H9 (cell line): ENCODE measurements around the gene SPCS1. TPM values are rescaled to one million over a fixed set of nuclear protein-coding genes. Genes with fewer than 3 reads are reported as not detected.

Experiments
- DNase-seq: peaks from one replicate; pipeline ENCODE4 v3.0.0-alpha.2; 2017
- H2AFZ ChIP-seq: one replicate; pipeline ENCODE4 v1.6.1; 2013; ENCODE audit warnings: mild to moderate bottlenecking, low read length, control low read depth, moderate library complexity
- H2AK5ac ChIP-seq: 2 replicates; pipeline ENCODE4 v1.6.1; 2013; ENCODE audit warnings: low read length, control low read depth, mixed read lengths; ENCODE audit not compliant: insufficient read length
- H2BK120ac ChIP-seq: one replicate; pipeline ENCODE4 v1.6.1; 2013; ENCODE audit warnings: low read depth, mild to moderate bottlenecking, low read length, control low read depth, inconsistent platforms; ENCODE audit not compliant: poor library complexity, severe bottlenecking
- H2BK12ac ChIP-seq: 2 replicates; pipeline ENCODE4 v1.6.1; 2013; ENCODE audit warnings: low read length, control low read depth, mixed read lengths, low read depth; ENCODE audit not compliant: insufficient read length
- H2BK15ac ChIP-seq: 2 replicates; pipeline ENCODE4 v1.6.1; 2013; ENCODE audit warnings: low read depth, low read length, control low read depth
- H2BK20ac ChIP-seq: one replicate; pipeline ENCODE4 v1.6.1; 2013; ENCODE audit warnings: low read depth, mild to moderate bottlenecking, low read length, control low read depth, inconsistent platforms; ENCODE audit not compliant: poor library complexity, severe bottlenecking
- H2BK5ac ChIP-seq: 2 replicates; pipeline ENCODE4 v1.6.1; 2013; ENCODE audit warnings: low read length, control low read depth, mixed read lengths; ENCODE audit not compliant: insufficient read length
- H3K14ac ChIP-seq: 2 replicates; pipeline ENCODE4 v1.6.1; 2013; ENCODE audit warnings: low read length, control low read depth; ENCODE audit not compliant: insufficient read depth
- H3K18ac ChIP-seq: 2 replicates; pipeline ENCODE4 v1.6.1; 2013; ENCODE audit warnings: low read depth, mild to moderate bottlenecking, mixed read lengths, low read length, control low read depth; ENCODE audit not compliant: insufficient read length
- H3K23ac ChIP-seq: 2 replicates; pipeline ENCODE4 v1.6.1; 2013; ENCODE audit warnings: low read length, control low read depth, mixed read lengths, low read depth; ENCODE audit not compliant: insufficient read length
- H3K23me2 ChIP-seq: 2 replicates; pipeline ENCODE4 v1.6.1; 2013; ENCODE audit warnings: low read depth, mild to moderate bottlenecking, mixed read lengths, low read length, control low read depth; ENCODE audit not compliant: insufficient read length, poor library complexity, severe bottlenecking
- H3K27ac ChIP-seq: 2 replicates; pipeline ENCODE4 v1.5.1; 2013; ENCODE audit warnings: low read length, control low read depth, mixed read lengths, low read depth; ENCODE audit not compliant: insufficient read length
- H3K27me3 ChIP-seq: 2 replicates; pipeline ENCODE4 v1.6.1; 2013; ENCODE audit warnings: low read length, control low read depth, inconsistent platforms; ENCODE audit not compliant: insufficient read depth
- H3K4ac ChIP-seq: 2 replicates; pipeline ENCODE4 v1.6.1; 2013; ENCODE audit warnings: low read depth, mild to moderate bottlenecking, control low read depth, inconsistent platforms, low read length, moderate library complexity
- H3K4me1 ChIP-seq: 2 replicates; pipeline ENCODE4 v1.6.1; 2013; ENCODE audit warnings: low read length, control low read depth, inconsistent platforms; ENCODE audit not compliant: insufficient read depth
- H3K4me2 ChIP-seq: 2 replicates; pipeline ENCODE4 v1.6.1; 2013; ENCODE audit warnings: low read length, control low read depth, mixed read lengths; ENCODE audit not compliant: insufficient read length, insufficient read depth
- H3K56ac ChIP-seq: 2 replicates; pipeline ENCODE4 v1.6.1; 2013; ENCODE audit warnings: low read depth, mild to moderate bottlenecking, mixed read lengths, low read length, control low read depth; ENCODE audit not compliant: insufficient read length
- H3K79me1 ChIP-seq: 2 replicates; pipeline ENCODE4 v1.6.1; 2013; ENCODE audit warnings: low read depth, mild to moderate bottlenecking, moderate library complexity, low read length, control low read depth, inconsistent platforms; ENCODE audit not compliant: insufficient read depth, poor library complexity, severe bottlenecking
- H3K79me2 ChIP-seq: 2 replicates; pipeline ENCODE4 v1.6.1; 2013; ENCODE audit warnings: low read length, control low read depth, inconsistent platforms; ENCODE audit not compliant: insufficient read depth
- H3K9ac ChIP-seq: 2 replicates; pipeline ENCODE4 v1.6.1; 2013; ENCODE audit warnings: low read length, control low read depth, mixed read lengths; ENCODE audit not compliant: insufficient read length; ENCODE audit errors: extremely low read depth
- H3K9me3 ChIP-seq: one replicate; pipeline ENCODE4 v1.6.1; 2013; ENCODE audit warnings: low read depth, low read length, inconsistent platforms; ENCODE audit not compliant: control insufficient read depth
- H3T11ph ChIP-seq: one replicate; pipeline ENCODE4 v1.6.1; 2013; ENCODE audit warnings: mild to moderate bottlenecking, low read length, control low read depth, inconsistent platforms
- H4K20me1 ChIP-seq: one replicate; pipeline ENCODE4 v1.6.1; 2013; ENCODE audit not compliant: control insufficient read depth, insufficient read length, insufficient read depth
- H4K5ac ChIP-seq: 2 replicates; pipeline ENCODE4 v1.6.1; 2013; ENCODE audit warnings: low read depth, mild to moderate bottlenecking, mixed read lengths, low read length, control low read depth; ENCODE audit not compliant: insufficient read length
- H4K8ac ChIP-seq: replicated peaks from 2 replicates; pipeline ENCODE4 v1.6.1; 2013; ENCODE audit warnings: low read length, control low read depth, mixed read lengths, low read depth; ENCODE audit not compliant: insufficient read length
- H4K91ac ChIP-seq: 2 replicates; pipeline ENCODE4 v1.6.1; 2013; ENCODE audit warnings: low read depth, mild to moderate bottlenecking, moderate library complexity, mixed read lengths, low read length, control low read depth; ENCODE audit not compliant: insufficient read length
- H3K27ac Mint-ChIP-seq, 3 experiments: 2 replicates in 2 of 3; 3 replicates in 1 of 3; pipeline ENCODE4 v1.8.0; 2020 to 2021; ENCODE audit warnings: mixed read lengths in 3 of 3, mild to moderate bottlenecking in 1 of 3, moderate library complexity in 1 of 3
- H3K27me3 Mint-ChIP-seq: 2 replicates; pipeline ENCODE4 v1.8.0; 2021; ENCODE audit warnings: low read depth, mild to moderate bottlenecking, moderate library complexity, mixed read lengths
- H3K36me3 Mint-ChIP-seq, 3 experiments: 2 replicates in 2 of 3; 3 replicates in 1 of 3; pipeline ENCODE4 v1.8.0; 2020 to 2021; ENCODE audit warnings: low read depth in 3 of 3, mixed read lengths in 3 of 3; ENCODE audit not compliant: insufficient read depth in 1 of 3
- H3K4me1 Mint-ChIP-seq, 2 experiments: 2 replicates each; pipeline ENCODE4 v1.8.0; 2020; ENCODE audit warnings: mixed read lengths in 2 of 2
- H3K4me3 Mint-ChIP-seq, 2 experiments: 2 replicates in 1 of 2; 3 replicates in 1 of 2; pipeline ENCODE4 v1.8.0; 2020 to 2021; ENCODE audit warnings: mild to moderate bottlenecking in 2 of 2, mixed read lengths in 2 of 2, moderate library complexity in 1 of 2
- H3K9me3 Mint-ChIP-seq, 2 experiments: 2 replicates in 1 of 2; 3 replicates in 1 of 2; pipeline ENCODE4 v1.8.0; 2020; ENCODE audit warnings: mild to moderate bottlenecking in 2 of 2, mixed read lengths in 2 of 2, moderate library complexity in 1 of 2
- WGBS: extraction: QIAGEN DNeasy Blood & Tissue Kit; methylation state at CpG from one replicate; pipeline ENCODE4 v1.1.7; 2013; ENCODE audit warnings: missing lambda C conversion rate, low lambda C conversion rate, mixed read lengths; ENCODE audit not compliant: insufficient read length; ENCODE audit errors: extremely low coverage; 5-methylcytosine and 5-hydroxymethylcytosine counted together
- total RNA-seq: library from RNA; stranded (reverse); gene quantifications from 2 replicates; pipeline ENCODE4 v1.2.1, GENCODE V29; 2021
- TF ChIP-seq, protein P1 (sequence below): fragments of 200-600 bp; sonication (generic); conservative IDR thresholded peaks from 3 replicates; pipeline ENCODE4 v1.8.0; 2021; ENCODE audit warnings: antibody characterized with exemption, mild to moderate bottlenecking

Gene SPCS1
- total RNA-seq, 1 experiment from 2014 or later, result 106 TPM

GRCh38 chr3:52660046-52660445 is 45.9 kb upstream of the SPCS1 start:
- no peak overlapping the region for H4K5ac ChIP-seq
- H3K4ac ChIP-seq, result no peak overlapping the region
- H3K4me2 ChIP-seq, result no peak overlapping the region
- no peak overlapping the region for H3K27ac Mint-ChIP-seq
- no peak overlapping the region for H2BK15ac ChIP-seq
- H3K23me2 ChIP-seq, result no peaks in the 10 kb centered on the region
- no peaks in the 10 kb centered on the region; a peak in 1 of 5 replicates for H3K9me3 Mint-ChIP-seq
- H3K4me3 Mint-ChIP-seq, result no peak overlapping the region
- peaks cover 6% of the 10 kb centered on the region in 2 experiments for H3K4me1 Mint-ChIP-seq
- no peaks in the 10 kb centered on the region for H4K20me1 ChIP-seq
- no peaks in the 10 kb centered on the region for H3K4me1 ChIP-seq
- H3K18ac ChIP-seq, result no peak overlapping the region
- no peak overlapping the region for H3K23ac ChIP-seq
- H3K27ac ChIP-seq, result no peak overlapping the region
- no peak overlapping the region for H4K91ac ChIP-seq
- H3T11ph ChIP-seq, result no peak overlapping the region
- H3K9ac ChIP-seq, result no peak overlapping the region
- no peaks in the 10 kb centered on the region for H3K79me1 ChIP-seq
- no peaks in the 10 kb centered on the region for H3K9me3 ChIP-seq
- H3K14ac ChIP-seq, result no peak overlapping the region
- WGBS, result no CpG with 5 or more reads among the region's 3 CpGs
- no peaks in the 10 kb centered on the region for H3K79me2 ChIP-seq
- H2BK12ac ChIP-seq, result no peak overlapping the region
- H2BK5ac ChIP-seq, result no peak overlapping the region
- H2BK20ac ChIP-seq, result no peak overlapping the region
- H3K27me3 Mint-ChIP-seq, result no peaks in the 10 kb centered on the region
- TF ChIP-seq, protein P1, sequence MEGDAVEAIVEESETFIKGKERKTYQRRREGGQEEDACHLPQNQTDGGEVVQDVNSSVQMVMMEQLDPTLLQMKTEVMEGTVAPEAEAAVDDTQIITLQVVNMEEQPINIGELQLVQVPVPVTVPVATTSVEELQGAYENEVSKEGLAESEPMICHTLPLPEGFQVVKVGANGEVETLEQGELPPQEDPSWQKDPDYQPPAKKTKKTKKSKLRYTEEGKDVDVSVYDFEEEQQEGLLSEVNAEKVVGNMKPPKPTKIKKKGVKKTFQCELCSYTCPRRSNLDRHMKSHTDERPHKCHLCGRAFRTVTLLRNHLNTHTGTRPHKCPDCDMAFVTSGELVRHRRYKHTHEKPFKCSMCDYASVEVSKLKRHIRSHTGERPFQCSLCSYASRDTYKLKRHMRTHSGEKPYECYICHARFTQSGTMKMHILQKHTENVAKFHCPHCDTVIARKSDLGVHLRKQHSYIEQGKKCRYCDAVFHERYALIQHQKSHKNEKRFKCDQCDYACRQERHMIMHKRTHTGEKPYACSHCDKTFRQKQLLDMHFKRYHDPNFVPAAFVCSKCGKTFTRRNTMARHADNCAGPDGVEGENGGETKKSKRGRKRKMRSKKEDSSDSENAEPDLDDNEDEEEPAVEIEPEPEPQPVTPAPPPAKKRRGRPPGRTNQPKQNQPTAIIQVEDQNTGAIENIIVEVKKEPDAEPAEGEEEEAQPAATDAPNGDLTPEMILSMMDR, result no peak
- no peak overlapping the region for H2AK5ac ChIP-seq
- H2AFZ ChIP-seq, result no peak overlapping the region
- no peak overlapping the region for H4K8ac ChIP-seq
- no peak overlapping the region for H3K56ac ChIP-seq
- DNase-seq, result no peak
- H2BK120ac ChIP-seq, result no peak overlapping the region
- H3K27me3 ChIP-seq, result no peaks in the 10 kb centered on the region
- H3K36me3 Mint-ChIP-seq, result peaks cover 29 to 80% (median 58%) of the 10 kb centered on the region in 3 experiments; a peak in 6 of 7 replicates
